Retinal pigment epithelial cell (primary cell): ENCODE measurements around the gene REEP2.
"Not testable (repeated sequence)": the region's sequence is repeated elsewhere in the genome, so short reads cannot be mapped to it uniquely, and the experiment has no call there.

ENCODE experiments used
- DNase-seq: peaks from one replicate; pipeline ENCODE4 v3.0.0-alpha.2; 2010; ENCODE audit warnings: low read depth
- H3K4me3 ChIP-seq: 2 replicates; pipeline ENCODE4 v1.5.1; 2011; ENCODE audit warnings: mild to moderate bottlenecking, low read length, control low read depth, moderate library complexity
- TF ChIP-seq, protein P1 (sequence below): conservative IDR thresholded peaks from 2 replicates; pipeline ENCODE4 v1.5.1; 2011; ENCODE audit warnings: low read depth, low read length, control low read depth, inconsistent platforms

REEP2 gene

DNA sequence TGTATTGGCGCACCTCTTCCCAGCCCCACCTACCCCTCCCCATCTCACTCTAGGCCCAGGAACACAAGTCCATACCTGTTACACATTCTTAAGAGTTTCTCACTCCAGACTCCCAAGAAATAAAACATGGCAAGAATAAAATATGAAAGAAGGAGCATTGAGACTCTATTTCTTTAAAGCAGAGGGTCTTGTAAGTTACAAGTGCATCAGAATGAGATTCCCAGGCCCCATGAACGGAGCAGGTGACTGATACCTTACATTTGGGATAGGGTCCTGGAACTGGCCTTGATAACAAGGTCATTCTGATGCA is 32.1 kb downstream of the REEP2 start:
- no peak for DNase-seq
- TF ChIP-seq, protein P1, sequence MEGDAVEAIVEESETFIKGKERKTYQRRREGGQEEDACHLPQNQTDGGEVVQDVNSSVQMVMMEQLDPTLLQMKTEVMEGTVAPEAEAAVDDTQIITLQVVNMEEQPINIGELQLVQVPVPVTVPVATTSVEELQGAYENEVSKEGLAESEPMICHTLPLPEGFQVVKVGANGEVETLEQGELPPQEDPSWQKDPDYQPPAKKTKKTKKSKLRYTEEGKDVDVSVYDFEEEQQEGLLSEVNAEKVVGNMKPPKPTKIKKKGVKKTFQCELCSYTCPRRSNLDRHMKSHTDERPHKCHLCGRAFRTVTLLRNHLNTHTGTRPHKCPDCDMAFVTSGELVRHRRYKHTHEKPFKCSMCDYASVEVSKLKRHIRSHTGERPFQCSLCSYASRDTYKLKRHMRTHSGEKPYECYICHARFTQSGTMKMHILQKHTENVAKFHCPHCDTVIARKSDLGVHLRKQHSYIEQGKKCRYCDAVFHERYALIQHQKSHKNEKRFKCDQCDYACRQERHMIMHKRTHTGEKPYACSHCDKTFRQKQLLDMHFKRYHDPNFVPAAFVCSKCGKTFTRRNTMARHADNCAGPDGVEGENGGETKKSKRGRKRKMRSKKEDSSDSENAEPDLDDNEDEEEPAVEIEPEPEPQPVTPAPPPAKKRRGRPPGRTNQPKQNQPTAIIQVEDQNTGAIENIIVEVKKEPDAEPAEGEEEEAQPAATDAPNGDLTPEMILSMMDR = no peak
- no peak overlapping the region for H3K4me3 ChIP-seq

DNA sequence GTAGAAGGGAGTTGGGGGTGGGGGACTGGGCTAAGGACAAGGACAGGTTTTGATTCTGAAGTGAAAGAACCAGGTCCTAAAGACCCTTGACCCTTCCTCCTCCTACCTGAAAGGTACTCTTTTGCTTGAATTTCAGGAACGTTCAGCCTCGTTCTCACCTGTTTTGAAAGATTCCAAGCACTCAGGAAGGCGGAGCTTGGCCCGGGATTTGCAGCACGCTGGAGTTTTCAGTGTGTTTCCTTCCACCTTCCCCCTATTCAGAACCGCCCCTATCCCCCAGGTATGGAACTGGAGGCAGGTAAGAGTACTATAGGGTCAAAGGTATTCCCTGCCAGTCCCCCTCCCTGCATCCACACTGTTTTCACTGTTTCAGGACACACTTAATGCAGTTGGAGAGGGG is 33.5 kb downstream of the REEP2 start:
- DNase-seq = no peak
- TF ChIP-seq, protein P1 = no peak
- no peak overlapping the region for H3K4me3 ChIP-seq

DNA sequence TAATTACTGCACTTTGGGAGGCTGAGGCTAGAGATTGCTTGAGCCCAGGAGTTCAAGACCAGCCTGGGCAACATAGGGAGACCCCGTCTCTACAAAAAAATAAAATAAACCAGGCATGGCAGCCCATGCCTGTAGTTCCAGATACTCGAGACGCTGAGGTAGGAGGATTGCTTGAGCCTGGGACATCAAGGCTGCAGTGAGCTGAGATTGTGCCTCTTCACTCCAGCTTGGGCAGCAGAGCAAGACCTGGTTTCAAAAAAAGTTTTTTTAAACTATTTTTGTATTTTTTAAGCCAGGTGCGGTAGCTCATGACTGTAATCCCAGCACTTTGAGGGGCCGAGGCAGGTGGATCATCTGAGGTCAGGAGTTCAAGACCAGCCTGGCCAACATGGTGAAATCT is 34.3 kb downstream of the REEP2 start:
- H3K4me3 ChIP-seq, DNase-seq: not testable (repeated sequence)

DNA sequence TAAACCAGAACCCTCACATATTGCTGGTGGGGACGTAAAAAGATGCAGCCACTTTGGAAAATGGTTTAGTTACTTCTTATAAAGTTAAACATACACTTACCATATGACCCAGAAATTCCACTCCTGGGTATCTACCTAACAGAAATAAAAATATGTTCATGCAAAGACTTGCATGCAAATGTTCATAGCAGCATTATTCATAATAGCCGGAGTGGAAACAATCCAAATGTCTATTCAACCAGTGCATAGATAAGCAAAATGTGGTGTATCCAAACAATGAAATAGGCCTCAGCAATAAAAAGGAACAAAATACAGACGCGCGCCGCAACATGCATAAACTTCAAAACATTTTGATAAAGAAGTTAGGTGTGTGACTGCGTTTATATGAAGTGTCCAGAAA is 38.1 kb downstream of the REEP2 start:
- TF ChIP-seq, protein P1 = no peak
- H3K4me3 ChIP-seq = no peak overlapping the region
- no peak for DNase-seq

DNA sequence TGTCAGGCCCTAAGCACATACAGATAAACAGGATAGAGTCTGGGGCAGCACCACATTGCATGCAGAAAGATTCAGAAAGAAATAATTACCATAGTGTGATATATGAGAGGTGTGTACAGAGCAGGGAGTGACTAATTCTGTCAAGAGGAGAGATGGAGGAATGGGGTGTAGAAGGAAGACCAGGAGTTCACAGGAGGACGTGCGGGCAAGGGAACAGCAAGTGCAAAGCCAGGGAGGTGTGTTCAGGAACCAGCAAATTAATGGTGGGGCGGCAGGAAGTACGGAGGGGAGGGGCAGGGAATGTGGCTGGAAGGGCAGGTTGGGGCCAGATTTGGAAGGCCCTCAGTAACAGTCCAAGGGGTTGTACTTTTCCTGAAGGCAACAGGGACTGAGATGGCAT is 43.8 kb downstream of the REEP2 start:
- DNase-seq = no peak
- TF ChIP-seq, protein P1 = no peak
- no peak overlapping the region for H3K4me3 ChIP-seq

DNA sequence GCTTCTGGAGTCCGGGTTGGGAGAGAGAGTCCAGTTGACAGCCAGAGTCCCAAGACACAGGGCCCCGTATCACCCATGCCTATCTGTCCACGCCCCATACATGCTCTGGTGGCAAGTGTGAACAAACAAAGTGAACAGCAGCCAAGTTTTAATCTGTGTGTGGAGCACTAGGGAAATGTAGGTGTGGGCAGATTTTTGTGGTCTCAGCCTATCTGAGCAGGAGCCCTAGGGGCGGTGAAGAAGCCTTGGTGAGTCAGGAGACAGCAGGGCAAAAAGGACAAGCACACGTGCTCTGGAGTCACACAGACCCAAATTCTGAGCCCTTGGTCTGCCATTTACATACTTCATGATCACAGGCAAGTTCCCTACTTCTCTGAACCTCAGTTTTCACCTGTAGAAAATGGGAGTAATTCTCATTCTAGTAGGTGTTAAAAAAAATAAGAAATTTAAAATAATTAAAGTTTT is 49.7 kb downstream of the REEP2 start:
- TF ChIP-seq, protein P1 = no peak
- DNase-seq = no peak
- H3K4me3 ChIP-seq = no peak overlapping the region

DNA sequence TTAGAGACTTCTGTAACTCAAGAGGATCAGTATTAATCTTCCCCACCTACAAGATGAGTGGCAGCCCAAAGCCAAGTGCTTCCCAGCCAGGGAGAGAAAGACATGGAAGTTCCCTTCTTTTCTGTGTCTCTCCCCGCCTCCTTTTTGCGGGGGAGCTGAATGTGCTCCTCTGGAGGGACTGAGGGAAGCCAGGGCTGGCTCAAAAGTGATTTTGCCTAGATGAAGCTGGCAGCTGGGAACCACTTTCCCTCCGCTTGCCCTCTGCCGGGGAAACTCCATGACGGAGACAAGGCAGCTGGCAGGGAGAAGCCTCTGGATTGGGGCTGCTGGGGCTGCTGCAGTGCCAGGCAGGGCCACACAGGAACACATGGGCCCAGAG is 50.8 kb downstream of the REEP2 start:
- no peak overlapping the region for H3K4me3 ChIP-seq
- DNase-seq = no peak
- TF ChIP-seq, protein P1 = no peak

DNA sequence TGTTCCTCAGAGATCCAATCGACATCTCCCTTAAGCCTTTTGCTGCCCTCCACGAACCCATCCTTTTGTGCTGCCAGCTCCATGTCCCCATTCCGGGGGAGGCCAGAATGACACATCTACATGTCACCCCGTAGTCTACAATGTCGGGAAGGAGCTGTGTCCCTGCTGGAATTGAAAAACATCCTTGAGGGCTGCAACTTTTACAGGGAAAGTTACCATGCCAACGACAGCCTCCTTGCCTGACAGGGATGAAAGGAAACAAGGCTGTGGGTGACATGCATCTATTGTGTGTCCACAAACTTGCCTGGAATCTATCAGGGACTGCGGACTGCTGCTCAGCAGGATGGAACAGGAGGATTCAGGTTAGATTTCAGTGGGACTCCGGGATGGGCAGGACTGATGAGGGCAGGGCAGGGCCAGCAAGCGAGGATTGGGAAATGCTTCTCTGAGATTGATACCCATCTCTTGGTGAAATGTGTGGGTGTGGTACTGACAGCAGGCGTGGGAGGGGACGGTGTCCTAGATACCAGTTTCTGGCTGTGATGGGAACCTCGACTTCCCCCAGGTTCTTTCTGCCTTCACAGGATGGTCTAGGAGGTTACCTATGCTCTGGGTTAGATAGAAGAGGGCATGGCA is 51.9 kb downstream of the REEP2 start:
- H3K4me3 ChIP-seq = no peak overlapping the region
- no peak for DNase-seq
- TF ChIP-seq, protein P1 = no peak
